ENCODE measurements around the gene KCND3. TPM values are rescaled to one million over a fixed set of nuclear protein-coding genes. Genes with fewer than 3 reads are reported as not detected.

The KCND3 gene
- total and polyA plus RNA-seq, 8 donors: 2.5 to 18.6 (median 6.9) TPM

DNA sequence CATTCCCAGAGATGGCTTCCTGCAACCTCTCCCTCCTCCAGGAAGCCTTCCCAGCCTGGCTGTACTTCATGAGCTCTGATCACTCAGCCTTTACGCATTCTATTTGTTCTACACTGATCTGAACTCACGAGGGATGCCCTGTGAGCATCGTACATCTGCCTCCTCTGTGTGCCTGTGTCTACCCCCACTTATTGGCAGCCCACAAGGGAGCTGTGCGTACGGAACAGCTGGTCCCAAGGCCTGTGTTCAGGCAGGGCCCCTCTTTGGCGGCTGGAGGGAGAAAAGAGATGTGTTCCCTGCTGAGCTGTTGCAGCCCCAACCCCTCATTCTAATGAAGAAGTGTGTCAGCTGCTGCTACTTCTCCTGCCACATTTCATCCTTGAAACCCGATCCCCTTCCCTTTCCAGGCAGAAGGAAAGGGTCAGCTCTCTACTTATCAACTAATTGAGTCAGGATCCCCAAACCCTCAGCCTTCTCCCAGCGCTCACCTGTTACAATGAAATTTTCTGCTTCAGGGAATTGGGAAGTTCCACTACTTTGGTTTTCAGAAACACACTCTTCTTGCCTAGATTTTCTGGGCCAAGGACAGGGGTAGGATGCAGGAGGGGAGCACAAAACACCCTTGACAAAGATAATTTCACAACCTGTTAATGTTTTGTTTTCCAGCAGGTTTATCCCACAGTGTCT is 253.5 kb downstream of the KCND3 start:
- Histone ChIP-seq H3K36me3 (no peaks in the 10 kb centered on the region), H3K4me3 (no peak overlapping the region), H3K27ac (no peak overlapping the region), H3K27me3 (no peaks in the 10 kb centered on the region), H3K4me1 (no peaks in the 10 kb centered on the region), H3K9me3 (no peaks in the 10 kb centered on the region)
- intact Hi-C loops (cut with DNase I): no loop called here
- ATAC-seq (no peak), FAIRE-seq (no peak), DNase-seq (peak in 1 of 6 donors; percentile 3)
- WGBS, 2 donors: 83 to 91% methylated on average over 8 of the region's 8 CpGs
- TF ChIP-seq, protein P1, sequence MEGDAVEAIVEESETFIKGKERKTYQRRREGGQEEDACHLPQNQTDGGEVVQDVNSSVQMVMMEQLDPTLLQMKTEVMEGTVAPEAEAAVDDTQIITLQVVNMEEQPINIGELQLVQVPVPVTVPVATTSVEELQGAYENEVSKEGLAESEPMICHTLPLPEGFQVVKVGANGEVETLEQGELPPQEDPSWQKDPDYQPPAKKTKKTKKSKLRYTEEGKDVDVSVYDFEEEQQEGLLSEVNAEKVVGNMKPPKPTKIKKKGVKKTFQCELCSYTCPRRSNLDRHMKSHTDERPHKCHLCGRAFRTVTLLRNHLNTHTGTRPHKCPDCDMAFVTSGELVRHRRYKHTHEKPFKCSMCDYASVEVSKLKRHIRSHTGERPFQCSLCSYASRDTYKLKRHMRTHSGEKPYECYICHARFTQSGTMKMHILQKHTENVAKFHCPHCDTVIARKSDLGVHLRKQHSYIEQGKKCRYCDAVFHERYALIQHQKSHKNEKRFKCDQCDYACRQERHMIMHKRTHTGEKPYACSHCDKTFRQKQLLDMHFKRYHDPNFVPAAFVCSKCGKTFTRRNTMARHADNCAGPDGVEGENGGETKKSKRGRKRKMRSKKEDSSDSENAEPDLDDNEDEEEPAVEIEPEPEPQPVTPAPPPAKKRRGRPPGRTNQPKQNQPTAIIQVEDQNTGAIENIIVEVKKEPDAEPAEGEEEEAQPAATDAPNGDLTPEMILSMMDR (IDR thresholded peaks at IDR 0.05): no peak

DNA sequence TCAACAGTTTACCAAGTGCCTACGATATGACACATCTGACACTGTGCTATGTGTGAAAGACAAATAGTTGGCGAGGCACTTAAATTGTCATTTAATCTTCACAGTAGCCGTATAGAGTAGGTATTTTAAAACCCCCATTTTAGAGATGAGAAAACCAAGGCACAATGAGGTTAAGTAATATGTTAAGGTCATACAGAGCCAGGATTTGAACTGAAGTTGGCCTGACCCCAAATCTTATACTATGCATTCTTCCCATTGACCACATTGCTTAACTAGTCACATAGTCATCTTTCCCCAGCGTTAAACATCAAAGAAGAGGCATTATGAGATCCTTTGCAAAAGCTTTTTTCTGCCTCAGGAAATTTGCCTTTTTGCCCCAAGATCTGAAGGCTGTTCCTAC is 254.1 kb downstream of the KCND3 start:
- DNase-seq: no peak
- FAIRE-seq: no peak
- Histone ChIP-seq H3K27ac (no peak overlapping the region), H3K4me1 (no peaks in the 10 kb centered on the region), H3K9me3 (no peaks in the 10 kb centered on the region), H3K27me3 (no peaks in the 10 kb centered on the region), H3K36me3 (no peaks in the 10 kb centered on the region), H3K4me3 (no peak overlapping the region)
- intact Hi-C loops (cut with DNase I): no loop called here
- ATAC-seq: no peak
- TF ChIP-seq, protein P1 (IDR thresholded peaks at IDR 0.05): no peak
- WGBS, 2 donors: 92% methylated on average over 4 of the region's 4 CpGs

DNA sequence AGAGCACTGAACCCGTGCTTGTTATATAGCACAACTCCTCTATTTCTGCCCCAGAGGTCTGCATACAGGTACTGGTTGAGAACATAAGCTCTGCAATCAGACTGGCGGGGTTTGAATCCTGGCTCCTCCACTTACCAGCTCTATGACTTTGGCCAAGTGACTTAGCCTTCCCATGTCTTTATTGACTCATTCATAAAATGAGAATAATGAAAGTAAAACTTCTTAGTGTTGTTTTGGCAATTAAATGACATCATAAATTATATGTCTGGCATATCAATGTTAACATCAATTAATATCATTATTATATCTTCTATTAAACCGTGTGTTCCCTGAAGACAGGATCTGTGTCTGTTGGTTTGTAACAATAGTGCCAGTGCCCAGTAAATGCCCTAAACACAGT is 254.6 kb downstream of the KCND3 start:
- DNase-seq: no peak
- no peaks in the 10 kb centered on the region for H3K4me1 ChIP-seq

DNA sequence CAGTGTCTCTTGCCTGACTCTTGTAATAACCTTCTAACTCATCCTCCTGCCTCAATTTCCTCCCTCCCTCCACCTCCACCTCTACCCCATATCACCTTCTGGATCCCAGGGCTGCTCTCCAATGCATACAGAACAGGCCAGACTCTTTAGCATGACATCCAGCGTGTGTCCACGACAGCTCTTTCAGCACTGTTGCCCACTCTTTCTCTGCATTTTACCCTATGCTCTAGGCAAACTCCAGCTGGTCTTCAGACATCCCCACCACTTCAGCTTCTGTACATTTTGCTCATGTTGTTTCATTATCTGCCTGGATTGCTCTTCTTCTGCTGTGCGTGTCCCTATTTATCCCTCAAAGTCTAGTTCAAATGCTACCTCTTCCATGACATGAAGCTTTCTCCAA is 255.0 kb downstream of the KCND3 start:
- no peak for ATAC-seq
- peak overlapping the region in 1 of 4 donors; percentile 37 for H3K27ac ChIP-seq
- TF ChIP-seq, protein P1 (IDR thresholded peaks at IDR 0.05): no peak
- H3K4me1 ChIP-seq: no peaks in the 10 kb centered on the region
- intact Hi-C loops (cut with DNase I): no loop called here
- H3K27me3 ChIP-seq: no peaks in the 10 kb centered on the region
- no peak overlapping the region for H3K4me3 ChIP-seq
- peak in 1 of 6 donors; percentile 4 for DNase-seq
- WGBS, 2 donors: 92 to 99% methylated on average over 3 of the region's 3 CpGs
- no peak for FAIRE-seq
- H3K9me3 ChIP-seq: no peaks in the 10 kb centered on the region
- no peaks in the 10 kb centered on the region for H3K36me3 ChIP-seq

More for the DNA sequence above, 254.6 kb downstream of the KCND3 start:
- Histone ChIP-seq H3K4me3 (no peak overlapping the region), H3K27ac (no peak overlapping the region), H3K36me3 (no peaks in the 10 kb centered on the region), H3K9me3 (no peaks in the 10 kb centered on the region), H3K27me3 (no peaks in the 10 kb centered on the region)
- WGBS, 2 donors: 86 to 92% methylated on average over 3 of the region's 3 CpGs
- ATAC-seq (no peak), FAIRE-seq (no peak)
- intact Hi-C loops (cut with DNase I): no loop called here
- TF ChIP-seq, protein P1 (IDR thresholded peaks at IDR 0.05): no peak

DNA sequence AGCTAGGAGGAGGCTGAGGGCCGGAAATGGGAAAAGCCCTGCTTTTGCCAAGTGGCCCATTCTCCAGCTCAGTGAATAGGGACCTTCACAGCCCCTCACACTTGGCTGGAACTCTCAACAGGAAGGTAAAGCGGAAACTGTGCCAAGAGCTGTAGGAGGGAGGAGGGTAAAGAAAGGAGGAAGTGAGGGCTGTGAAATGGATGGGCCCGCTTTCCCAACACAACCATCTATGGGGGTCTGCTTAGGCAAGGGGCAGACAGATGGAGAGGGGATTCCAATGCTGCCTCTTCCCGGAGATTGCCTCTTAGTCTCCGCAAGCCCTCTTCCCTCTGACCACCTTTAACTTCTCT is 255.5 kb downstream of the KCND3 start:
- Histone ChIP-seq H3K27ac (peak overlapping the region in 1 of 4 donors; percentile 37), H3K36me3 (no peaks in the 10 kb centered on the region), H3K4me3 (no peak overlapping the region), H3K9me3 (no peaks in the 10 kb centered on the region), H3K27me3 (no peaks in the 10 kb centered on the region), H3K4me1 (no peaks in the 10 kb centered on the region)
- FAIRE-seq (no peak), DNase-seq (no peak), ATAC-seq (peak in 1 of 4 donors; percentile 3)
- intact Hi-C loops (cut with DNase I): no loop called here
- TF ChIP-seq, protein P1 (IDR thresholded peaks at IDR 0.05): no peak
- 80 to 92% methylated on average over 5 of the region's 5 CpGs for whole genome bisulfite sequencing, 2 donors

All from pancreas (tissue), 10 donors.